CD1c-positive myeloid dendritic cell (primary cell): ENCODE measurements around the gene WDFY4.

Source experiments
- DNase-seq: peaks from one replicate; pipeline ENCODE4 v3.0.0-alpha.2; 2016; ENCODE audit errors: extremely low spot score

WDFY4 gene

GRCh38 chr10:48656241-48656913 lies 28.3 kb upstream of the WDFY4 start:
- peak; percentile 97 for DNase-seq

GRCh38 chr10:48656914-48657305 lies 27.8 kb upstream of the WDFY4 start:
- DNase-seq: no peak

- no peak for DNase-seq
Observed at GRCh38 chr10:48657416-48657815, 27.3 kb upstream of the WDFY4 start.

GRCh38 chr10:48658243-48658974 lies 26.3 kb upstream of the WDFY4 start:
- peak; percentile 84 for DNase-seq

- DNase-seq: no peak
Observed at GRCh38 chr10:48658975-48659269, 25.8 kb upstream of the WDFY4 start.

GRCh38 chr10:48659790-48660189 lies 24.9 kb upstream of the WDFY4 start:
- peak; percentile 63 for DNase-seq

GRCh38 chr10:48661441-48661840 lies 23.2 kb upstream of the WDFY4 start:
- DNase-seq: no peak

GRCh38 chr10:48667960-48668590 lies 16.6 kb upstream of the WDFY4 start:
- DNase-seq: peak; percentile 85

GRCh38 chr10:48670978-48671913 lies 13.4 kb upstream of the WDFY4 start:
- DNase-seq: no peak

- DNase-seq: no peak
Observed at GRCh38 chr10:48671914-48672595, 12.6 kb upstream of the WDFY4 start.

GRCh38 chr10:48672596-48673265 lies 11.9 kb upstream of the WDFY4 start:
- no peak for DNase-seq

- no peak for DNase-seq
Observed at GRCh38 chr10:48677625-48678024, 7.0 kb upstream of the WDFY4 start.

GRCh38 chr10:48678041-48678440 lies 6.6 kb upstream of the WDFY4 start:
- DNase-seq: no peak

GRCh38 chr10:48681740-48682139 lies 2.9 kb upstream of the WDFY4 start:
- DNase-seq: no peak

- DNase-seq: no peak
Observed at GRCh38 chr10:48682265-48682664, 2.4 kb upstream of the WDFY4 start.

GRCh38 chr10:48683424-48683823 lies 1.2 kb upstream of the WDFY4 start:
- DNase-seq: no peak

- DNase-seq: no peak
Observed at GRCh38 chr10:48683868-48684267, 805 bp upstream of the WDFY4 start.

GRCh38 chr10:48684463-48684791 lies 246 bp upstream of the WDFY4 start:
- no peak for DNase-seq

- no peak for DNase-seq
Observed at GRCh38 chr10:48685731-48686130, 1.1 kb downstream of the WDFY4 start.

GRCh38 chr10:48690791-48691660 lies 6.4 kb downstream of the WDFY4 start:
- DNase-seq: no peak
